CD4-positive, alpha-beta T cell treated with Interleukin-2 at 100 ng/mL for 4 hours (primary cell): ENCODE measurements around the gene NIM1K.
"Not testable (repeated sequence)": the region's sequence is repeated elsewhere in the genome, so short reads cannot be mapped to it uniquely, and the experiment has no call there.

ENCODE experiments used
- DNase-seq: peaks from one replicate; pipeline ENCODE4 v3.0.0-alpha.2; 2020; ENCODE audit warnings: low spot score

Gene NIM1K

DNA sequence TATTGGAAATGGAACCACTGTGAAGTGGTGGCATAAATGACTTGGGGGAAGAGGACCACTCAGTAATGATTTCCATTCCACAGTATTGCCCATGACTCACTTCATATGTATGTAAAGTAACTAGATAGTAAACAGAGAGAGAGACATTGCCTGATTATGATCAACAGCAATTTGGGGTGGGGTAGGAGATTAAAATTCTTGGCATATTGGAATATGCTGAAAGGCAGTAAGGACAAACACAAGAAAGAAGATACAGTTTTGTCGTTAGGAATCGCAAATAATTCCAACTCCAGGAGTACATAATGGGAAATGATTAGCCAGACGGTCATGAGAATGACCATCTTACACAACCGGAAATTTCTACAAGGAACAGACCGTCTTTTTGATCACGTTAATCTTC, 122.7 kb downstream of the NIM1K start:
- DNase-seq: no peak

DNA sequence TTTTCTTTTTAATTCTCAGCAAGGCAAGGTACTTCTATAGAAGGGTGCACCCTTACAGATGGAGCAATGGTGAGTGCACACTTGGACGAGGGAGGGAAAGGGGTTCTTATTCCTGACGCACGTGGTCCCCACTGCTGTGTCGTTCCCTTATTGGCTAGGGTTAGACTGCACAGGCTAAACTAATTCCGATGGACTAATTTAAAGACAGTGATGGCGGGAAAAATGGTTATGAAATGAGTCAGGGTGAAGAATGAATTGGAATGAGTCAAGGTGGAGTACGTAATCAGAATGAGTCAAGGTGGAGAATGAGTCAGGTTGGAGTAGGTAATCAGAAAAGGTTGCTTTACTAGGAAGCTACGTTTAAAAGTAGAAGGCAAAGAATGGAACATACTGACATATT, 123.2 kb downstream of the NIM1K start:
- DNase-seq: peak; percentile 58

GRCh38 chr5:43315682-43316081, 123.7 kb downstream of the NIM1K start:
- no peak for DNase-seq

- no peak for DNase-seq
Observed at GRCh38 chr5:43316421-43316820, 124.4 kb downstream of the NIM1K start.

DNA sequence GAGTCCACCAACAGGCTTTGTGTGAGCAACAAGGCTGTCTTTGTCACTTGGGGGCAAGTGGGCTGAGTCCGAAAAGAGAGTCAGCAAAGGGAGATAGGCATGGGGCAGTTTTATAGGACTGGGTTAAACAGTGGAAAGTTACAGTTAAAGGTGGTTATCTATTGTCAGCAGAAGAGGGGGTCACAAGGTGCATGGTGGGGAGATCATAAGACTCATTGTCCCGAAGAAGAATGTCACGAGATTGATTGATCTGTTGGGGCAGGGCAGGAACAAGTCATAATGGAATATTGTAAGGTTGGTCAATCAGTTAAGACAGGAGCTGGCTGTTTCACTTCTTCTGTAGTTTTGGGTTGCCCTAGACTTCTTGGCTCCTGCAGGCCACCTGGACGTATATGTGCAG, 128.8 kb downstream of the NIM1K start:
- DNase-seq: no peak

DNA sequence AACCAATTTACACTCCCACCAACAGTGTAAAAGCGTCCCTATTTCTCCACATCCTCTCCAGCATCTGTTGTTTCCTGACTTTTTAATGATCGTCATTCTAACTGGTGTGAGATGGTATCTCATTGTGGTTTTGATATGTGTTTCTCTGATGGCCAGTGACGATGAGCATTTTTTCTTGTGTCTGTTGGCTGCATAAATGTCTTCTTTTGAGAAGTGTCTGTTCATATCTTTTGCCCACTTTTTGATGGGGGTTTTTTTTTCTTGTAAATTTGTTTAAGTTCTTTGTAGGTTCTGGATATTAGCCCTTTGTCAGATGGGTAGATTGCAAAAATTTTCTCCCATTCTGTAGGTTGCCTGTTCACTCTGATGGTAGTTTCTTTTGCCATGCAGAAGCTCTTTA, 131.5 kb downstream of the NIM1K start:
- DNase-seq: not testable (repeated sequence)

DNA sequence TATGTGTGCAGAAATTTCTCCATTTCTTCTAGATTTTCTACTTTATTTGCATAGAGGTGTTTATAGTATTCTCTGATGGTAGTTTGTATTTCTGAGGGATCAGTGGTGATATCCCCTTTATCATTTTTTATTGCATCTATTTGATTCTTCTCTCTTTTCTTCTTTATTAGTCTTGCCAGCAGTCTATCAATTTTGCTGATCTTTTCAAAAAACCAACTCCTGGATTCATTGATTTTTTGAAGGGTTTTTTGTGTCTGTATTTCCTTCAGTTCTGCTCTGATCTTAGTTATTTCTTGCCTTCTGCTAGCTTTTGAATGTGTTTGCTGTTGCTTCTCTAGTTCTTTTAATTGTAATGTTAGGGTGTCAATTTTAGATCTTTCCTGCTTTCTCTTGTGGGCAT, 133.6 kb downstream of the NIM1K start:
- DNase-seq: not testable (repeated sequence)
